ENCODE data around the gene CCDC81. TPM values are rescaled to one million over a fixed set of nuclear protein-coding genes. Genes with fewer than 3 reads are reported as not detected.

CCDC81 gene
- total RNA-seq, 4 donors from 2014 or later: under 0.01 to 2.9 (median 0.44) TPM

- Histone ChIP-seq H3K9me3 (no peaks in the 10 kb centered on the region), H3K4me3 (no peak overlapping the region), H3K36me3 (peaks cover 0 to 23% (median 1%) of the 10 kb centered on the region in 4 donors), H3K27me3 (no peaks in the 10 kb centered on the region), H3K4me1 (no peaks in the 10 kb centered on the region), H3K27ac (replicated peaks in 1 of 4) (no peak overlapping the region)
- TF ChIP-seq CTCF (IDR thresholded peaks at IDR 0.05): no peak
- no peak for TF ChIP-seq POLR2AphosphoS5 (IDR thresholded peaks at IDR 0.05)
- TF ChIP-seq POLR2A (IDR thresholded peaks at IDR 0.05; ENCODE audit: low read depth): no peak
- TF ChIP-seq EP300 (IDR thresholded peaks at IDR 0.05): no peak
- intact Hi-C loops (cut with DNase I): no loop called here
- no peak for DNase-seq (ENCODE audit: extremely low spot score)
- 90% methylated on average over 2 of the region's 2 CpGs for WGBS
Observed at GRCh38 chr11:86435711-86436110, 61.0 kb downstream of the CCDC81 start.

- 100% methylated on average over 1 of the region's 1 CpG for WGBS
- Histone ChIP-seq H3K27me3 (no peaks in the 10 kb centered on the region), H3K27ac (replicated peaks in 1 of 4) (no peak overlapping the region), H3K9me3 (no peaks in the 10 kb centered on the region), H3K36me3 (peaks cover 0 to 35% (median 21%) of the 10 kb centered on the region in 4 donors), H3K4me1 (peaks cover 0 to 5% (median 0%) of the 10 kb centered on the region in 4 donors), H3K4me3 (no peak overlapping the region)
- intact Hi-C loops (cut with DNase I): no loop called here
- TF ChIP-seq EP300 (IDR thresholded peaks at IDR 0.05) (no peak), POLR2A (IDR thresholded peaks at IDR 0.05; ENCODE audit: low read depth) (no peak), POLR2AphosphoS5 (IDR thresholded peaks at IDR 0.05) (no peak), CTCF (IDR thresholded peaks at IDR 0.05) (no peak)
- no peak for DNase-seq (ENCODE audit: extremely low spot score)
Observed at GRCh38 chr11:86438685-86439084, 64.0 kb downstream of the CCDC81 start.

- Histone ChIP-seq H3K36me3 (peaks cover 9 to 49% (median 28%) of the 10 kb centered on the region in 4 donors), H3K4me3 (no peak overlapping the region), H3K27ac (replicated peaks in 1 of 4) (peak overlapping the region in 3 of 4 donors; percentile 8 to 52 (median 20)), H3K4me1 (peaks cover 0 to 5% (median 0%) of the 10 kb centered on the region in 4 donors), H3K9me3 (no peaks in the 10 kb centered on the region), H3K27me3 (no peaks in the 10 kb centered on the region)
- TF ChIP-seq POLR2A (IDR thresholded peaks at IDR 0.05; ENCODE audit: low read depth) (no peak), POLR2AphosphoS5 (IDR thresholded peaks at IDR 0.05) (peak in 1 of 2 donors; percentile 25), CTCF (IDR thresholded peaks at IDR 0.05) (no peak)
- 84% methylated on average over 3 of the region's 3 CpGs for WGBS
- intact Hi-C loops (cut with DNase I): no loop called here
- DNase-seq (ENCODE audit: extremely low spot score): no peak
Observed at GRCh38 chr11:86440305-86440716, 65.6 kb downstream of the CCDC81 start.

GRCh38 chr11:86440843-86441242 is 66.2 kb downstream of the CCDC81 start:
- 75% methylated on average over 2 of the region's 2 CpGs for WGBS
- no peak for TF ChIP-seq POLR2AphosphoS5 (IDR thresholded peaks at IDR 0.05)
- TF ChIP-seq CTCF (IDR thresholded peaks at IDR 0.05): no peak
- TF ChIP-seq POLR2A (IDR thresholded peaks at IDR 0.05; ENCODE audit: low read depth): no peak
- no peak for TF ChIP-seq EP300 (IDR thresholded peaks at IDR 0.05)
- intact Hi-C loops (cut with DNase I): no loop called here
- peaks cover 11 to 55% (median 33%) of the 10 kb centered on the region in 4 donors for H3K36me3 ChIP-seq
- no peaks in the 10 kb centered on the region for H3K27me3 ChIP-seq
- DNase-seq (ENCODE audit: extremely low spot score): no peak
- peaks cover 0 to 5% (median 0%) of the 10 kb centered on the region in 4 donors for H3K4me1 ChIP-seq
- peak overlapping the region in 3 of 4 donors; percentile 8 to 52 (median 20) for H3K27ac ChIP-seq (replicated peaks in 1 of 4)
- H3K4me3 ChIP-seq: no peak overlapping the region
- H3K9me3 ChIP-seq: no peaks in the 10 kb centered on the region

GRCh38 chr11:86442420-86442819 is 67.7 kb downstream of the CCDC81 start:
- Histone ChIP-seq H3K36me3 (peaks cover 11 to 69% (median 44%) of the 10 kb centered on the region in 4 donors), H3K27me3 (no peaks in the 10 kb centered on the region), H3K9me3 (no peaks in the 10 kb centered on the region), H3K4me3 (no peak overlapping the region), H3K4me1 (peaks cover 0 to 5% (median 0%) of the 10 kb centered on the region in 4 donors), H3K27ac (replicated peaks in 1 of 4) (no peak overlapping the region)
- intact Hi-C loops (cut with DNase I): no loop called here
- DNase-seq (ENCODE audit: extremely low spot score): no peak
- TF ChIP-seq EP300 (IDR thresholded peaks at IDR 0.05) (no peak), POLR2AphosphoS5 (IDR thresholded peaks at IDR 0.05) (no peak), CTCF (IDR thresholded peaks at IDR 0.05) (no peak), POLR2A (IDR thresholded peaks at IDR 0.05; ENCODE audit: low read depth) (no peak)
- WGBS: 87% methylated on average over 2 of the region's 2 CpGs

Data from esophagus muscularis mucosa (tissue), 4 donors.